Activated CD4-positive, alpha-beta T cell treated with anti-CD3 and anti-CD28 coated beads for 36 hours (primary cell): ENCODE results near the gene UBN2. TPM values are rescaled to one million over a fixed set of nuclear protein-coding genes. Genes with fewer than 3 reads are reported as not detected.
A peak's percentile ranks its signal among the peaks of the same experiment; 100 is the strongest.

ENCODE experiments used
- ATAC-seq: fragments of 200-7000 bp; cut with Tn5 transposase; one replicate; pipeline ENCODE4 v1.10.0; 2021; ENCODE audit warnings: mild to moderate bottlenecking, moderate library complexity
- CTCF ChIA-PET: fragments of 350-600 bp; sonication (Branson Sonifier 250); formaldehyde crosslinking; loops from one replicate; lab custom pipeline; 2021; ENCODE audit warnings: antibody characterized with exemption; lab: Charles Lee
- POLR2A ChIA-PET: fragments of 350-600 bp; sonication (Branson Sonifier 250); formaldehyde crosslinking; loops from one replicate; lab custom pipeline; 2021; ENCODE audit warnings: antibody characterized with exemption, inconsistent platforms; lab: Charles Lee
- DNase-seq: peaks from one replicate; pipeline ENCODE4 v3.0.0-alpha.2; 2020
- H3K27ac Mint-ChIP-seq: one replicate; pipeline ENCODE4 v1.8.0; 2021; ENCODE audit warnings: mixed read lengths
- H3K27me3 Mint-ChIP-seq: one replicate; pipeline ENCODE4 v1.8.0; 2021; ENCODE audit warnings: mixed read lengths
- H3K36me3 Mint-ChIP-seq: one replicate; pipeline ENCODE4 v1.8.0; 2021; ENCODE audit warnings: low read depth, mixed read lengths
- H3K4me1 Mint-ChIP-seq: one replicate; pipeline ENCODE4 v1.8.0; 2021; ENCODE audit warnings: mixed read lengths
- H3K4me3 Mint-ChIP-seq: one replicate; pipeline ENCODE4 v1.8.0; 2021; ENCODE audit warnings: mild to moderate bottlenecking, moderate library complexity, mixed read lengths
- H3K9me3 Mint-ChIP-seq: one replicate; pipeline ENCODE4 v1.8.0; 2021; ENCODE audit warnings: low read depth, mixed read lengths
- intact Hi-C, 2 experiments: fragments of 100-400 bp; cut with DNase I in 1 of 2; cut with micrococcal nuclease in 1 of 2; formaldehyde crosslinking; loops; one replicate each; pipeline versions ENCODE4 v1.14.2 to v1.15.1; 2022 to 2024; cut with DNase I, micrococcal nuclease
- total RNA-seq, 2 experiments: library from RNA; stranded (reverse); gene quantifications; one replicate each; pipeline ENCODE4 v1.2.3, GENCODE V29; 2021

The UBN2 gene
- 10 to 100 TPM in 1 of 2 experiments, 1 to 10 TPM in 1; 8.3 to 11.8 TPM for total RNA-seq

GRCh38 chr7:139230774-139231512 is at the start of gene UBN2:
Gene UBN2, plus strand, starts transcription at chr7:139231237. Its CDS starts 248 bp downstream, at chr7:139231485.
- intact Hi-C loops, result loop anchor here (1.0 to 5.0 kb wide), 10 partner anchors 98 to 769 kb away; partner anchors contain the start of genes FMC1 (in 2 of the 2), LUC7L2 (in 2 of the 2), ZC3HAV1 (in 2 of the 2) and TRIM24 (in 1 of the 2)
- peak; percentile 96 for DNase-seq
- Mint-ChIP-seq H3K27ac (peak within 1 kb of the TSS; percentile 93), H3K27me3 (peaks cover 3% of the 10 kb centered on the region), H3K4me1 (peaks cover 20% of the 10 kb centered on the region), H3K9me3 (no peaks in the 10 kb centered on the region), H3K4me3 (peak within 1 kb of the TSS; percentile 98), H3K36me3 (peaks cover 5% of the 10 kb centered on the region)
- ChIA-PET CTCF (interaction anchor here (0.8 kb wide), 1 partner anchor 98 kb away, joined by 3 read pairs; no protein-coding TSS in a partner anchor), POLR2A (interaction anchor here (0.9 kb wide), 1 partner anchor 98 kb away, joined by 3 read pairs; a partner anchor contains a TSS)
- ATAC-seq, result peak; percentile 88

DNA sequence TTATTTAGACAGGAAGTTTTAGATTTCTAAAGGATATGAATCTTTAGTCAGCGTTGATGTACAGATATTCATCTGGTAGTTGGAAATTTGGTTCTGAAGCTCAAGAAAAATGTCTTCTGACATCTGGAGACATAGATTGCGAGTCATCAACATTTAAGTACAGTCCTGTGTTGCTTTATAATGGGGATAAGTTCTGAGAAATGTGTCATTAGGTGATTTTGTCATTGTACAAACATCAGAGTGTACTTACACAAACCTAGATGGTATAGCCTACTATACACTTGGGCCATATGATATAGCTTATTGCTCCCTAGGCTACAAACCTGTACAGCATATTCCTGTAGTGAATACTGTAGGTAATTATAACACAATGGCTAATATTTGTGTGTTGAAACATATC is 49.6 kb upstream of the UBN2 start:
- Mint-ChIP-seq H3K27me3 (no peaks in the 10 kb centered on the region), H3K36me3 (peaks cover 24% of the 10 kb centered on the region), H3K4me1 (no peaks in the 10 kb centered on the region), H3K9me3 (no peaks in the 10 kb centered on the region), H3K27ac (no peak overlapping the region), H3K4me3 (no peak overlapping the region)
- ATAC-seq, result no peak
- POLR2A ChIA-PET, result no interaction called here
- DNase-seq, result no peak
- intact Hi-C loops, result no loop called here
- CTCF ChIA-PET, result interaction anchor here (0.9 to 1.3 kb wide), 2 partner anchors 164 to 253 kb away, joined by 3 read pairs; no protein-coding TSS in a partner anchor

- ATAC-seq (no peak), DNase-seq (no peak)
- Mint-ChIP-seq H3K4me3 (no peak overlapping the region), H3K4me1 (no peaks in the 10 kb centered on the region), H3K9me3 (no peaks in the 10 kb centered on the region), H3K27ac (no peak overlapping the region), H3K36me3 (peaks cover 24% of the 10 kb centered on the region), H3K27me3 (no peaks in the 10 kb centered on the region)
- ChIA-PET POLR2A (no interaction called here), CTCF (interaction anchor here (1.3 kb wide), 1 partner anchor 165 kb away, joined by 3 read pairs; no protein-coding TSS in a partner anchor)
- intact Hi-C loops, result no loop called here
Observed at GRCh38 chr7:139182363-139182762, 48.7 kb upstream of the UBN2 start.

GRCh38 chr7:139183251-139183650 is 47.8 kb upstream of the UBN2 start:
- CTCF ChIA-PET, result no interaction called here

GRCh38 chr7:139183878-139184338 is 47.1 kb upstream of the UBN2 start:
- ChIA-PET CTCF (no interaction called here), POLR2A (no interaction called here)
- H3K4me3 Mint-ChIP-seq, result no peak overlapping the region
- DNase-seq, result no peak
- no peaks in the 10 kb centered on the region for H3K27me3 Mint-ChIP-seq
- H3K36me3 Mint-ChIP-seq, result peaks cover 24% of the 10 kb centered on the region
- intact Hi-C loops, result no loop called here
- H3K27ac Mint-ChIP-seq, result no peak overlapping the region
- no peaks in the 10 kb centered on the region for H3K9me3 Mint-ChIP-seq
- H3K4me1 Mint-ChIP-seq, result no peaks in the 10 kb centered on the region
- no peak for ATAC-seq

More at GRCh38 chr7:139183251-139183650, 47.8 kb upstream of the UBN2 start:
- no peak overlapping the region for H3K4me3 Mint-ChIP-seq
- no peaks in the 10 kb centered on the region for H3K27me3 Mint-ChIP-seq
- H3K9me3 Mint-ChIP-seq, result no peaks in the 10 kb centered on the region
- H3K4me1 Mint-ChIP-seq, result no peaks in the 10 kb centered on the region
- intact Hi-C loops, result no loop called here
- no peak overlapping the region for H3K27ac Mint-ChIP-seq
- POLR2A ChIA-PET, result no interaction called here
- no peak for DNase-seq
- H3K36me3 Mint-ChIP-seq, result peaks cover 24% of the 10 kb centered on the region
- ATAC-seq, result no peak

DNA sequence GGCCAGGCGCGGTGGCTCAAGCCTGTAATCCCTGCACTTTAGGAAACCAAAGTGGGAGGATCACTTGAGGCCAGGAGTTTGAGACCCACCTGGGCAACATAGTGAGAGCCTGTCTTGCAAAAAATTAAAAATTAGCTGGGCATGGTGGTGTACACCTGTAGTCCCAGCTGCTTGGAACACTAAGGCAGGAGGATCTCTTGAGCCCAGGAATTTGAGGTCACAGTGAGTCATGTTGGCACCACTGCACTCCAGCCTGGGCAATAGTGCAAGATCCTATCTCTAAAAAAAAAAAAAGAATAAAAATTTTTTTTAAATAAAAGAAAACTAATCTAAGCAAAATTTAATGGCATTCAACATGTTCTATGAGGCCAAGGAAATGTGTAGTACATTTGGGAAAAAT is 44.9 kb upstream of the UBN2 start:
- intact Hi-C loops, result no loop called here
- Mint-ChIP-seq H3K27me3 (no peaks in the 10 kb centered on the region), H3K36me3 (peaks cover 24% of the 10 kb centered on the region), H3K4me3 (no peak overlapping the region), H3K27ac (no peak overlapping the region), H3K9me3 (no peaks in the 10 kb centered on the region), H3K4me1 (no peaks in the 10 kb centered on the region)
- ChIA-PET POLR2A (no interaction called here), CTCF (interaction anchor here (1.3 to 1.5 kb wide), 2 partner anchors 12 to 14 kb away, joined by 4 to 6 read pairs; no protein-coding TSS in a partner anchor)
- ATAC-seq (no peak), DNase-seq (no peak)

DNA sequence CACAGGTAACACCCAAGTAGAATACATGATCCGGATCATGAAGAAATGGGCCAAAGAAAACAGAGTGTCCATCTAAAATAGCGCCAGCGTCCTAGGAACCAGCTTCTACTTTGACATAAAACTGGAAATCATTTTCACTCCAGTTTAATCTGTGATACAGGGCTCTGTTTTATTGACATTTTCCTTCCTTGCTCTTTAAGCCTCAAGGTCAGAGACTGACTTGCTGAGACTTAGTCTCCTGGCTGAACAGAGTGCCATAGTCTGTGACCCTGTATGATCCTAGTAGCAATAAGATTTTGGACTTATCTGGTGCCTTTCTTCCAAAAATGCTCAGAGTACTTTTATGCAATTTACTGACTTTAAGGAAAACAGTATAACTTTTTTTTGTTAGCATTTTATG is 41.7 kb upstream of the UBN2 start:
- DNase-seq, result no peak

DNA sequence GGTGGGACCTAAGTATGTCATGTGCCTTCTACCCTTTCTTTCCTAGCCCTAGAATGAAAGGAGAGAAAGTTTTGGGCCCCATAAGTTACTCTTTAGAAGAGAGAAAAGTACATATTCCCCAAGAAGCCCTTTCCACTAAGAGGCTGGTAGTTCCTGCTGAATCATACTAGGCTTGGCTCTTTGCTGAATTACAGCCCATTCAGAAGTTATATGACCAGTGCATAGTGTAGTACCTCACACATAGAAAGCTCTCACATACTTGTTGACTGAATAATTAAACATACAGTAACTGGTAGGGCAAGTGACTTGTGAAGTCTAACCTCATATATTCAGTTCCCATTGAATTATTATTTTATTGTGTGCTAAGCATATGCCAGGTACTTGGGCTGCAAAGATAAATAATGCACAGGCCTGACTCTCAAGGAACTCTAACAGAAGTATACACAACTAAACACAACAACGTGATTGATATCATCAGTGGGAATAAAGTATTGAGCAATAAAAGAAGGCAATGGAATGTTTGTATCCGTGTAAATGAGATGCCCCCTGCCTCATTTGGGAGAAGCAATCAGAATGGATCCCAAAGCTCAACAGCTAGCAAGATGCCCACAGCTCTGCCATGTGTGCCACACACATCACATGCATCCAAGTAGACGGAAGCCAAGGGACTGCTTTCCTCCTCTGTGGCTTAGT is 38.9 kb upstream of the UBN2 start:
- no peak overlapping the region for H3K27ac Mint-ChIP-seq
- POLR2A ChIA-PET, result no interaction called here

More for the DNA sequence above, 41.7 kb upstream of the UBN2 start:
- ChIA-PET POLR2A (no interaction called here), CTCF (no interaction called here)
- Mint-ChIP-seq H3K36me3 (peaks cover 10% of the 10 kb centered on the region), H3K4me1 (no peaks in the 10 kb centered on the region), H3K27ac (no peak overlapping the region), H3K4me3 (no peak overlapping the region), H3K9me3 (peaks cover 2% of the 10 kb centered on the region), H3K27me3 (no peaks in the 10 kb centered on the region)
- intact Hi-C loops, result no loop called here
- ATAC-seq, result no peak

GRCh38 chr7:139200382-139200781 is 30.7 kb upstream of the UBN2 start:
- H3K9me3 Mint-ChIP-seq, result peaks cover 7% of the 10 kb centered on the region
- ChIA-PET POLR2A (no interaction called here), CTCF (no interaction called here)
- DNase-seq (no peak), ATAC-seq (no peak)
- H3K27ac Mint-ChIP-seq, result no peak overlapping the region
- H3K36me3 Mint-ChIP-seq, result no peaks in the 10 kb centered on the region
- H3K4me3 Mint-ChIP-seq, result no peak overlapping the region
- no peaks in the 10 kb centered on the region for H3K4me1 Mint-ChIP-seq
- no peaks in the 10 kb centered on the region for H3K27me3 Mint-ChIP-seq
- intact Hi-C loops, result no loop called here

More for the DNA sequence above, 38.9 kb upstream of the UBN2 start:
- H3K36me3 Mint-ChIP-seq, result peaks cover 4% of the 10 kb centered on the region
- CTCF ChIA-PET, result no interaction called here
- intact Hi-C loops, result no loop called here
- ATAC-seq (no peak), DNase-seq (no peak)
- H3K4me1 Mint-ChIP-seq, result no peaks in the 10 kb centered on the region
- H3K27me3 Mint-ChIP-seq, result no peaks in the 10 kb centered on the region
- H3K4me3 Mint-ChIP-seq, result no peak overlapping the region
- peaks cover 2% of the 10 kb centered on the region for H3K9me3 Mint-ChIP-seq

DNA sequence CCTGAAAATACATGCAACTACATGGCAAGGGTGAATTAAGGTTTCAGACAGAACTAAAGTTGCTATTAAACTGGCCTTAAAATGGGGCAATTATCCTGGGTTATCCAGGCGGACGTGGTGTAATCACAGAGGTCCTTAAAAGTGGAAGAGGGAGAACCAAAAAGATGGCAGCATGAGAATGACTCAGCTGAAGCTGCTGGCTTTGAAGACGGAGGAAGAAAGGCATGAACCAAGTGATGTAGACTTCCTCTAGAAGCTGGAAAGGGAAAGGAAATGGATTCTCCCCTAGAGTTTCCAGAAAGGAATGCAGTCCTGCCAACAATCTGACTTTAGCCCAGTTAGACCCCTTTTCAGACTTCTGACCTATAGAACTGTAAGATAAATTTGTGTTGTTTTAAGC is 27.0 kb upstream of the UBN2 start:
- intact Hi-C loops, result no loop called here
- Mint-ChIP-seq H3K27me3 (peaks cover 9% of the 10 kb centered on the region), H3K36me3 (no peaks in the 10 kb centered on the region), H3K4me1 (no peaks in the 10 kb centered on the region), H3K4me3 (no peak overlapping the region), H3K9me3 (peaks cover 24% of the 10 kb centered on the region), H3K27ac (no peak overlapping the region)
- ChIA-PET POLR2A (no interaction called here), CTCF (no interaction called here)
- ATAC-seq (no peak), DNase-seq (no peak)

DNA sequence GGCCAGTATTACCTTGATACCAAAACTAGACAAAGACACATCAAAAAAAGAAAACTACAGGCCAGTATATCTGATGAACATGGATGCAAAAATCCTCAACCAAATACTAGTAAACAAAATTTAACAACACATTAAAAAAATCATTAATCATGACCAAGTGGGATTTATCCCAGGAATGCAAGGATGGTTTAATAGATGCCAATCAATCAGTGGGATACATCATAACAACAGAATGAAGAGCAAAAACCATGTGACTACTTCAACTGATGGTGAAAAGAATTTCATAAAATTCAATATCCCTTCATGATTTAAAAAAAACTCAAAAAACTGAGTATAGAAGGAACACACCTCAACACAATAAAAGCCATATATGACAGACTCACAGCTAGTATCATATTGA is 25.2 kb upstream of the UBN2 start:
- H3K9me3 Mint-ChIP-seq, result peaks cover 29% of the 10 kb centered on the region
- peaks cover 15% of the 10 kb centered on the region for H3K27me3 Mint-ChIP-seq
- ChIA-PET POLR2A (no interaction called here), CTCF (no interaction called here)
- H3K4me1 Mint-ChIP-seq, result no peaks in the 10 kb centered on the region
- intact Hi-C loops, result no loop called here
- H3K36me3 Mint-ChIP-seq, result no peaks in the 10 kb centered on the region
- no peak overlapping the region for H3K4me3 Mint-ChIP-seq
- H3K27ac Mint-ChIP-seq, result no peak overlapping the region
- DNase-seq, result no peak
- no peak for ATAC-seq
